Fibroblast of pulmonary artery (primary cell): Measurements from ENCODE around the gene RS1.

Experiments used
- DNase-seq: peaks from one replicate; pipeline ENCODE4 v3.0.0-alpha.2; 2010; ENCODE audit warnings: low read depth
- H3K4me3 ChIP-seq: replicated peaks from 2 replicates; pipeline ENCODE4 v1.5.1; 2011; ENCODE audit warnings: low read depth, mild to moderate bottlenecking, control low read depth, low read length, moderate library complexity
- TF ChIP-seq, protein P1 (sequence below): IDR thresholded peaks from 2 replicates; pipeline ENCODE4 v1.5.1; 2011; ENCODE audit warnings: mild to moderate bottlenecking, control low read depth, low read length, inconsistent platforms; ENCODE audit errors: missing control alignments

Gene RS1

DNA sequence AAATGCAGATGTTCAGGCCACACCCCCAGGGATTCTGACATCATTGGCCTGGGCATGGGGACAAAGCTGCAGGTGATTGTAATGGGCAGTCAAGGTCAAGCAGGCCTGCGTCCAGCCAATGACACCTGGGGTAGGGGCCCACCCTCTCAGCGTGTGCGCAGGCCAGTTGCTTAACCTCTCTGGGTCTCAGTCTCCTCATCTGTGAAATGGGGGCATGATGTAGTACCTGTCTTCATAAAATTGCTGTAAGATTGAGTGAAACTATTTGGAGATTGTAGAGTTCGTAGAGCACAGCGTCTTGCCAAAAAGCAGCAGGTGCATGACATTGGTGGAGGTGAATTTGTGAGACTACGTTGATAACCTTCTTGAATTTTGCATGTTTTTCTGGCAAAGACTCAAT, 21.2 kb downstream of the RS1 start:
- H3K4me3 ChIP-seq: no peak overlapping the region
- DNase-seq: no peak
- TF ChIP-seq, protein P1, sequence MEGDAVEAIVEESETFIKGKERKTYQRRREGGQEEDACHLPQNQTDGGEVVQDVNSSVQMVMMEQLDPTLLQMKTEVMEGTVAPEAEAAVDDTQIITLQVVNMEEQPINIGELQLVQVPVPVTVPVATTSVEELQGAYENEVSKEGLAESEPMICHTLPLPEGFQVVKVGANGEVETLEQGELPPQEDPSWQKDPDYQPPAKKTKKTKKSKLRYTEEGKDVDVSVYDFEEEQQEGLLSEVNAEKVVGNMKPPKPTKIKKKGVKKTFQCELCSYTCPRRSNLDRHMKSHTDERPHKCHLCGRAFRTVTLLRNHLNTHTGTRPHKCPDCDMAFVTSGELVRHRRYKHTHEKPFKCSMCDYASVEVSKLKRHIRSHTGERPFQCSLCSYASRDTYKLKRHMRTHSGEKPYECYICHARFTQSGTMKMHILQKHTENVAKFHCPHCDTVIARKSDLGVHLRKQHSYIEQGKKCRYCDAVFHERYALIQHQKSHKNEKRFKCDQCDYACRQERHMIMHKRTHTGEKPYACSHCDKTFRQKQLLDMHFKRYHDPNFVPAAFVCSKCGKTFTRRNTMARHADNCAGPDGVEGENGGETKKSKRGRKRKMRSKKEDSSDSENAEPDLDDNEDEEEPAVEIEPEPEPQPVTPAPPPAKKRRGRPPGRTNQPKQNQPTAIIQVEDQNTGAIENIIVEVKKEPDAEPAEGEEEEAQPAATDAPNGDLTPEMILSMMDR: no peak

DNA sequence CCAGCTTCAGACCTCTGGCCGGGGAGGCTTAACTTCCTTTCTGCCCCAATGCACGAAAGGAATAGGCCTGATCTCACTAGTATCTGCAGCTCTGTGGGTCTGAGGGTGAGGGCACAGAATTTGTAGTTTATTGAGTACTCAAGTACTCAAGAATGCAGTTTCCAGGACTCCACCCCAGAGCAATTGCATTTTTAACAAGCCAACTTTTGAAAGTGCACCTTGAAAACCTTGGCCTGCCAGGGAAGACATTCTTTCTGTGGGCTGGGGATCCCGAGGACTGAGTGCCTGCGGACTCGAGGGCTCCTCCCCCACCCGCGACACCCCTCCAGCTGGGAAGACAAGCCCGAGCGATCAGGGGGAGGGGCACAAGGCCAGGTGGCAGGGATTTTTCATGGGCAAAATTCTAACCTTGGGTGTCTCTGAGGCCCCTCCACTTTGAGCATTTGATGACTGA, 22.4 kb downstream of the RS1 start:
- no peak overlapping the region for H3K4me3 ChIP-seq
- DNase-seq: no peak
- TF ChIP-seq, protein P1: no peak

DNA sequence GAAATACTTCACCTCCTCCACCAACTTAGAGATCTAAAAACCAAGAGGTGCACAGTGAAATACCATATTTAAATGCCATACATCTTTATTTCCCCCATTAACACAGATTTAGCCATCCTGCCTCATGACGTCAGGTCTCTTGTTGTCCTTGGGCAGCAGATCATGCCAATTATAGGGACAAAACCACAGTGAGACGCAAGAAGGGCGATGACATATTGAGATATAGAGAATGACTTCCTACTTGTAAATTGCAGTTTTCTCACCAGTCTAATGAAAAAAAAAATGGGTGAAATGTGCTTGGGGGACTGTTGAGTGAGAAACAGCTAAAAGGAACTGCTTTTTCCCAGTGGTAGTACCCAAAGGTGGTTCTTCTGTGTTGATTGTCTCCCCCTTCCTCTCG, 24.3 kb downstream of the RS1 start:
- DNase-seq: no peak
- TF ChIP-seq, protein P1: no peak
- H3K4me3 ChIP-seq: no peak overlapping the region

DNA sequence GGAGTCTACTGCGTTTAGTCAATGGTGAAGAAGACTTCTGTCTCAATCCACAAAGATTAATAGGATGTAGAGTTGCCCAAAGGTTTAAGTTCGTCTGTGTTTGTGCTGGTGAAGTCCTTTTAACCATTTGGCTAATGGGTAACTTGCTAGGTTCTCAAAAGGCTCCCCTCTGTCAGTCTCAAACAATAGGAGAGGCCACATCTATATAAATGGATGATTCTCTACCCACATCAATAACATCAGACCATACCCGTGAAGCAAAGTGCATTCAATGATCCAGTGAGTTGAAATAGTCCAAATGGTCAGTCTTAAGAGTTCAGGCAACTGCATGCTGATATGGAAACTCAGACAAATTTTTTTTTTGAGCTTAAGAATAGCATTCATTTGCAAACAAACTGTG, 28.1 kb downstream of the RS1 start:
- TF ChIP-seq, protein P1: no peak
- no peak overlapping the region for H3K4me3 ChIP-seq
- DNase-seq: no peak

DNA sequence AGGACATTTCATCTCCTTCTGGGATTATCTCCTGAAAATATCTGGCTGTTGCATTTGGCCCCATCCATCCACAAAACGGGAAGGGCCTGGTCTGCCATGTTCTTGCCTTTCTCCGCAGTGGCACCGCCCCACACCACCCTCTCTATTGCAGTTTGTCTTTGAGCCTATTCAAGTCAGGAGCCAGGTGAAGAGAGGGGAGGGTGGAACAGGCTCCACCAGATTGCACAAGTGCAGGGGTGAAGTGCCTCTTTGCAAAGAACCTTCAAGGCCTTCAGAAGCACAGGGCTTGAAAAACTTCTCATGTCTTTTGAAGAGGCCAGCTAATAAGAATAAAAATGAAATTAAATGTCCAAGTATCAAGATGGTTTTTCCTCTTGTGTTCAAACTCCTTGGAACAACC, 28.7 kb downstream of the RS1 start:
- H3K4me3 ChIP-seq: no peak overlapping the region
- DNase-seq: no peak
- TF ChIP-seq, protein P1: no peak

DNA sequence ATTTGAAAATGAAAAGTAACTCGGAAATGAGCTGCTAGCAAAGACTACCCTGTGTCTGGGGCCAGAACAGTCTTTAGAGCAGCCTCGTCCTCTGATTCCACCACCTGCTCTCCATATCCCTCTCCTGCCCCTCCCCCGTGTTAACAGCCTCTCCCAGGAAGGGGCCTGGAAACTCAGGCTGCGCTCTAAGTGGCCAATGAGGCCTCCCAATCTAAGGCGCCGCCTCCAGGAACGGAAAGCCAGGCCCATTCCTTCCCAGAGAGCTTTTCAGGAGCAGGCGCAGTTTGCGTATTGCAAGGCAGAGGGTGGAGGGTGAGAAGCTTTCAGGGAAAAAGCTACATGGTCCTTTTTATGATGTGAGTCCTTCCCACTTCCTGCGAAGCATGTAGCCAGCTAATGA, 31.2 kb downstream of the RS1 start:
- TF ChIP-seq, protein P1: no peak
- DNase-seq: peak; percentile 2
- H3K4me3 ChIP-seq: no peak overlapping the region

DNA sequence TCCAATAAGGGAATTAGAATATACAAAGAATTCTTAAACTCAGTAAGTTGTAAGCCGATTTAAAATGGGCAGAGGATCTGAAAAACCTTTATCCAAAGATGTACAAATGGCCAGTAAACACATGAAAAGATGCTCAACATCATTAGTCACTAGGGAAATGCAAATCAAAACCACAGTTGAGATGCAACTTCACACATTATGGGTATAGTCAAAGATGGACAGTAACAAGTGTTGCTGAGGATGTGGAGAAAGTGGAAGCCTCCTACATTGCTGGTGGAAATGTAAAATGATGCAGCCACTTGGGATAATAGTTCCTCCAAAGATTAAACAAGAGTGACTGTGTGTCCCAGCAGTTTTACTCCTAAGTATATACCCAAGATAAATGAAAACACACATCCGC, 32.6 kb downstream of the RS1 start:
- no peak overlapping the region for H3K4me3 ChIP-seq
- TF ChIP-seq, protein P1: no peak
- no peak for DNase-seq
